DOHH2 (cell line): ENCODE results near the gene TMEM183A.
A peak's percentile ranks its signal among the peaks of the same experiment; 100 is the strongest.

Experiments used
- H3F3A ChIP-seq: fragments of 200-600 bp; sonication (generic), shearing (Covaris generic); 2 replicates; pipeline ENCODE4 v1.6.0; 2016; ENCODE audit warnings: antibody characterized with exemption, mild to moderate bottlenecking; ENCODE audit not compliant: control insufficient read depth, insufficient read depth
- H3K27ac ChIP-seq: fragments of 200-600 bp; sonication (generic); 2 replicates; pipeline ENCODE4 v1.5.1; 2014; ENCODE audit warnings: low read depth, mild to moderate bottlenecking, low read length, moderate library complexity
- H3K27me3 ChIP-seq: fragments of 200-600 bp; sonication (generic); 2 replicates; pipeline ENCODE4 v1.6.1; 2014; ENCODE audit warnings: mild to moderate bottlenecking, low read length, mixed read lengths; ENCODE audit not compliant: control insufficient read depth
- H3K36me3 ChIP-seq: fragments of 200-600 bp; sonication (generic); 2 replicates; pipeline ENCODE4 v1.6.1; 2014; ENCODE audit warnings: mild to moderate bottlenecking, low read length, moderate library complexity, mixed read lengths; ENCODE audit not compliant: control insufficient read depth
- H3K4me1 ChIP-seq: fragments of 200-600 bp; sonication (generic); 2 replicates; pipeline ENCODE4 v1.6.1; 2014; ENCODE audit warnings: mild to moderate bottlenecking, low read length, mixed read lengths; ENCODE audit not compliant: control insufficient read depth
- H3K4me2 ChIP-seq: fragments of 200-600 bp; sonication (generic); 2 replicates; pipeline ENCODE4 v1.6.0; 2014; ENCODE audit warnings: mild to moderate bottlenecking, low read length, moderate library complexity
- H3K4me3 ChIP-seq: fragments of 200-600 bp; sonication (generic); 2 replicates; pipeline ENCODE4 v1.5.1; 2014; ENCODE audit warnings: mild to moderate bottlenecking, low read length, mixed read lengths
- H3K79me2 ChIP-seq: fragments of 200-600 bp; sonication (generic); 2 replicates; pipeline ENCODE4 v1.6.1; 2014; ENCODE audit warnings: mild to moderate bottlenecking, low read length, mixed read lengths; ENCODE audit not compliant: control insufficient read depth
- H3K9me2 ChIP-seq: fragments of 200-600 bp; sonication (generic); replicated peaks from 2 replicates; pipeline ENCODE4 v1.6.1; 2014; ENCODE audit warnings: mild to moderate bottlenecking, low read length, mixed read lengths; ENCODE audit not compliant: control insufficient read depth
- H3K9me3 ChIP-seq: fragments of 200-600 bp; sonication (generic); 2 replicates; pipeline ENCODE4 v1.6.1; 2014; ENCODE audit warnings: antibody characterized with exemption, low read length, mixed read lengths; ENCODE audit not compliant: control insufficient read depth, insufficient read depth
- H4K20me1 ChIP-seq: fragments of 200-600 bp; sonication (generic); 2 replicates; pipeline ENCODE4 v1.6.0; 2014; ENCODE audit warnings: low read depth, mild to moderate bottlenecking, antibody characterized with exemption, low read length, moderate library complexity; ENCODE audit not compliant: control insufficient read depth, insufficient read depth
- CTCF ChIP-seq: fragments of 200-600 bp; sonication (generic); IDR thresholded peaks from one replicate; pipeline ENCODE4 v1.5.1; 2014; ENCODE audit warnings: antibody characterized with exemption, mild to moderate bottlenecking, low read depth, low read length; ENCODE audit not compliant: poor library complexity, severe bottlenecking
- EZH2phosphoT487 ChIP-seq: fragments of 200-600 bp; sonication (generic); IDR thresholded peaks from 2 replicates; pipeline ENCODE4 v1.6.1; 2017; ENCODE audit warnings: borderline replicate concordance, mild to moderate bottlenecking, antibody characterized with exemption, low read length, moderate library complexity, mixed read lengths

The TMEM183A gene

GRCh38 chr1:202968351-202968750, 38.8 kb upstream of the TMEM183A start:
- Histone ChIP-seq H3K4me1 (peaks cover 32% of the 10 kb centered on the region), H3K9me2 (no peaks in the 10 kb centered on the region), H3K4me3 (peak overlapping the region; percentile 76), H3K36me3 (no peaks in the 10 kb centered on the region), H3K79me2 (peaks cover 6% of the 10 kb centered on the region), H4K20me1 (no peaks in the 10 kb centered on the region), H3K27me3 (no peaks in the 10 kb centered on the region), H3K9me3 (no peaks in the 10 kb centered on the region), H3F3A (no peaks in the 10 kb centered on the region; the same call in 1 of the 2 replicates), H3K27ac (peak overlapping the region; percentile 78), H3K4me2 (peak overlapping the region; percentile 90)
- TF ChIP-seq CTCF (no peak), EZH2phosphoT487 (no peak)

GRCh38 chr1:202968895-202969295, 38.3 kb upstream of the TMEM183A start:
- peak overlapping the region; percentile 76 for H3K4me3 ChIP-seq
- peak overlapping the region; percentile 78 for H3K27ac ChIP-seq
- H3K36me3 ChIP-seq = no peaks in the 10 kb centered on the region
- no peaks in the 10 kb centered on the region for H3K9me3 ChIP-seq
- peaks cover 32% of the 10 kb centered on the region for H3K4me1 ChIP-seq
- peaks cover 3% of the 10 kb centered on the region; the same call in 1 of the 2 replicates for H3K27me3 ChIP-seq
- no peaks in the 10 kb centered on the region for H3K9me2 ChIP-seq
- peak overlapping the region; percentile 90 for H3K4me2 ChIP-seq
- TF ChIP-seq CTCF (peak; percentile 83), EZH2phosphoT487 (no peak)
- H4K20me1 ChIP-seq = no peaks in the 10 kb centered on the region
- no peaks in the 10 kb centered on the region; the same call in 1 of the 2 replicates for H3F3A ChIP-seq
- peaks cover 6% of the 10 kb centered on the region for H3K79me2 ChIP-seq

- TF ChIP-seq CTCF = no peak
- no peak for TF ChIP-seq EZH2phosphoT487
- Histone ChIP-seq H3K27ac (no peak overlapping the region), H3K9me3 (no peaks in the 10 kb centered on the region), H3F3A (no peaks in the 10 kb centered on the region; the same call in 1 of the 2 replicates), H4K20me1 (no peaks in the 10 kb centered on the region), H3K79me2 (no peaks in the 10 kb centered on the region), H3K9me2 (no peaks in the 10 kb centered on the region), H3K36me3 (no peaks in the 10 kb centered on the region), H3K27me3 (peaks cover 13% of the 10 kb centered on the region), H3K4me1 (peaks cover 22% of the 10 kb centered on the region), H3K4me3 (no peak overlapping the region), H3K4me2 (no peak overlapping the region)
These were observed 35.1 kb upstream of the TMEM183A start for GRCh38 chr1:202972046-202972445.
